HL-60/S4 treated with retinoic acid at 250 ng/mL for 4 days and 3 days (cell line): ENCODE results near the gene ZC3H10.

Experiments used
- in situ Hi-C: fragments of 300-500 bp; cut with MboI; formaldehyde crosslinking; loops from 2 replicates; pipeline ENCODE4 v1.7.0; 2022; ENCODE audit warnings: low sequenced_read_pairs

The ZC3H10 gene

DNA sequence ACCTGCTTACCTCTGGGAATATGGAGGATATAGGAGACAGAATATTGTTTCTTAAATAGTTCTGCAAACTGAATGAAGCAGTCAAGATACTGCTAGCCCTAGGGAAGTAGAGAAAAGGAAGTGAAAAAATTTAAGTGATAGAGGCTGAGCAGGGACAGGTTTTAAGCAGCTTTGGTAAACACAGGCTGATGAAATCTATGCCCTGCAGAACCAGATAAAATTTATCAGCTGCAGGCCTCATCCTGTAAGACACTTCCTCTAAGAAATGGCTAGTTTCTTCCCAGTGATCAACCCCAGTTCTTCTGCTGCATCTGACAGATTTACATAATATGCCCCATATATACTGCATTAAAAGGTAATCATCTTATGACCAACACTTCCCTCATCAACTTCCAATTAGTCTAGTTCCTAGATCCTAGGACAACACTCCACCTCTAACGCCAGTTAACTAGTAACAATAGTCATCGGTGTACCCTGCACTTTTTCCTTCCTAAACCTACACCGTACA is 8.7 kb downstream of the ZC3H10 start:
- in situ Hi-C loops, result no loop called here

DNA sequence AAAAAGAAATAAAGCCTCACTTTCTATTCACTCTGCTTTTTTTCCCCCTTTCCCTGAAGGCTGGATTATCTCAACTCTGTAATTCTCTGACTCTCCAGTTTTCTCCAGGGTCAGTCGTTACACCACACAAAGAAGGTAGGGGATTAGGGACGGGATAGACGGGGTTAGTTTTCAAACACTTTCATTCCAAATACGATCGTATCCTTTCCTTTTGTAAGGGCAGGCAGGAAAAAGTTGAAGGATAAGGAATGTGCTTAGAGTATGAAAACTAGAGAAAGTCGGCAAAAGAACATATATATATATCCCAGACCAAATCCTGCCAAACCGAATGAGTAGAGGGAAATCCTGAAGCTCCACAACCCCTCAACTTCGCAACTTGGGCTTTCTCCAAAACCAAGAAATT is 9.4 kb downstream of the ZC3H10 start:
- in situ Hi-C loops, result no loop called here

DNA sequence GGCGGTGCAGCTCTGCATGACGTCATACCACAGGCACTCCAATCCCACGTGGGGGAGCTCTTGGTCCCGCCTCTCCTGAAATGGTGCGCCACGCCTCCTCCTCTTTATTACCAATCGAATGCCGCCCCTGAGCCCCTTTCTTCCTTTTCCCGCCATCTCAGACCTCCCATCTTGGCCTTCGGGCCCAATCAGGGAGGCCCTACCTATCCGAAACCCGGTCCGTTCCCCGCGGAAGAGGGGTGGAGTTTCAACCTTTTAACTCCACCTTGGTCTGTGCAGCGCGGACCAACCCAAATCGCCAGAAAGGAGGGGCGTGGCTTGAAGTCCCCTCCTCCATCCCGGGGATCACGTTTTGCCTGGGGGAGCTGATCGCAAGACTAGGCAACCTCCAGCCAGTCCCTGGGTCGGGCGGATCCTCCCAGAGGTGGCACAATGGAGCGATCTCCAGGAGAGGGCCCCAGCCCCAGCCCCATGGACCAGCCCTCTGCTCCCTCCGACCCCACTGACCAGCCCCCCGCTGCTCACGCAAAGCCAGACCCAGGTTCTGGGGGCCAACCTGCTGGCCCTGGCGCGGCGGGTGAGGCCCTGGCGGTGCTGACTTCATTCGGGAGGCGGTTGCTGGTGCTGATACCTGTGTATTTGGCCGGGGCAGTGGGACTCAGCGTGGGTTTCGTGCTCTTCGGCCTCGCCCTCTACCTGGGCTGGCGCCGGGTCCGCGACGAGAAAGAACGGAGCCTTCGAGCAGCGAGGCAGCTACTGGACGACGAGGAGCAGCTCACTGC is 10.0 kb downstream of the ZC3H10 start, which contains the start of gene ESYT1:
TSS of gene ESYT1 (plus strand) at position 380 of the 782 bp plus-strand sequence. CDS start at position 433, 53 bp downstream.
- in situ Hi-C loops, result no loop called here

DNA sequence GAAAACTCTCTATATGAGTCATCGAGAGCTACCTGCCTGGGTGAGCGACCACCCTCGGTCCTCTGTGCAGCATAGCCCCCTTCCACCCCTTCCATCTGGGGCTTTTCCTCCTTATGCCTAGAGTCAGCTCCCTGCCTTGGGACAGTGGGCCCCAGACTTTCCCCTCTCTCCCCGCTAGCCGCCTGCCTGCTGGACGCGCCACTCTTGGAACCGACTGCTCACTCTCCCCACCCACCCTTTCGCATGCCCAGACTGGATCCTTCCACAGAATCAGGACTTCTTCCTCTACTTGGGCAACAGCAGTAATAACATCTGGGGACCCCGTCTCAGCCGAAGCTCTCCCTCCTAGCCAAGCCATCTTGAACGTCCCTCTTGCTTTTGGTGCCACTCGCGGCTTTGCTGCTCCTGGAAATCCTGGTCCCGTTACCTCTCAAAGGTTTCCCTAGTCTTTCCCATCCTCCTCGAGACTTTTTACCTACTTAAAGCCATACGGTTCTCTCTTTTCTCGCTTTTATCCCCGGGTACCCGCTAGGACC is 10.7 kb downstream of the ZC3H10 start:
- in situ Hi-C loops, result no loop called here

DNA sequence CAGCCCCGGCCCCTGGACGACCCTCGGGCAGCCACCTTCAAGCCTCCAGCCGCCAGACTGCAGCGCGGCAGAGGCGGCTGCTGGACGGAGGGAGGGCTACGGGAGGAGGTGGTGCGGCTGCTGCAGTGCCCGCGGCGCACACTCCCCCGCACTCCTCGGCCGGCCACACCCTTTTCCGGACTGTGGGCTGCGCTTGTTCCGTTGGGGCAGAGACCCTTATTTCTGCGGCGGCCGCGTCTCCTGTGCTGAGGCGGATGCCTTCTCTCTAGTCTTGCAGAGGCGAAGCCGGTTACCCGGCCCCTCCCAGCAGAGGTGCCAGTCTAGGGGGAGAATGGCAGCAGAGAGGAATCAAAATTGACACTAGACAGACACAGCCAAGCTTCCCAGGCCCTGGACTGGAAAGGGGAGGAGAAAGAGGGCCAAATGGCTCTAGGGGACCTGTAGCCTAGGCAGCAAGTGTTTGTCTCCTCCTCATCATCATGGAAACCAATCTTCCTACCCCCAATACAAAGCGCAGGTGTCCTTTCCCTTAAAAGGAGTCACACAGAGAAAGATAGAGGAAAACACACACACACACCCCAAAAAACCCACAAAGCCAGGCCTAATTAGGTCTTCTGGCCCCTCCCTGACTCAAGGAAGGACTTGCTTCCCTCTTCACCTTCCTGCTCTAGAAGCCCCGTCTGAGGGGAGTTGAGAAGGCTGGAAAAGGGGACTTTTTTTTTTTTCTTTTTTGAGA is 11.3 kb downstream of the ZC3H10 start:
- in situ Hi-C loops, result no loop called here

DNA sequence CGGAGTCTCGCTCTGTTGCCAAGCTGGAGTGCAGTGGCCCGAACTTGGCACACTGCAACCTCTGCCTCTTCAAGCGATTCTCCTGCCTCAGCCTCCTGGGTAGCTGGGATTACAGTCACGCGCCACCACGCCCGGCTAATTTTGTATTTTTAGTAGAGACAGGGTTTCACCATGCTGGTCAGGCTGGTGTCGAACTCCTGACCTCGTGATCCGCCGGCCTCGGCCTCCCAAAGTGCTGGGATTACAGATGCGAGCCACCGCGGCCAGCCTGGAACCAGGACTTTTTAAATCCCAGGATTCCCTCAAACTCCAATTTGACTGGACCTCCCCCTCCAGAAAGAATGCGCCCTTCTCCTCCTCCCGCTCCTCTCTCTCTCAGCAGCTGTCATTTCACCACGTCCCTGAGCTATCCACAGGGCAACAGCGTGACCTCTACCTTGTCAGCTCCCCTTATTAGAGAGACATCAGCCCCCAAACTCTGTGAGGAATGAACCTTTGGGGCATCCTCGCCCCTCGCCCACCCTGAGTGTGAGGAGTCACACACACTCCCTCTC is 12.0 kb downstream of the ZC3H10 start:
- in situ Hi-C loops, result no loop called here

DNA sequence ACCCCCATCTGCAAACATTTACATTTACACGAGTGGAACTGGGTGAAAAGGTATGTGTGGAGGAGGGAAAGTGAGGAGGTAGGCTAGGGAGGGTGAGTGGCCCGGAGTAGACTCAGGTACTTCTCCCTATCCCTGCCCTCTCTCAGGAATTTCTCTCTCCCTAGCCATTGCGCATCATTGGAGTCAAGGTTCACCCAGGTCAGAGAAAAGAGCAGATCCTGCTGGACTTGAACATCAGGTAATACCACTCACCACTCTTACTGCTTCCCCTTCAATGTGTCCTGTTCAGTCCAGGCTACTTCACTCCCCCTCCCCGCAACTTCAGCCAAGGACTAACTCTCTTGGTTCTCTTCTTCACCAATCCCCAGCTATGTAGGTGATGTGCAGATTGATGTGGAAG is 12.8 kb downstream of the ZC3H10 start:
- in situ Hi-C loops, result no loop called here

DNA sequence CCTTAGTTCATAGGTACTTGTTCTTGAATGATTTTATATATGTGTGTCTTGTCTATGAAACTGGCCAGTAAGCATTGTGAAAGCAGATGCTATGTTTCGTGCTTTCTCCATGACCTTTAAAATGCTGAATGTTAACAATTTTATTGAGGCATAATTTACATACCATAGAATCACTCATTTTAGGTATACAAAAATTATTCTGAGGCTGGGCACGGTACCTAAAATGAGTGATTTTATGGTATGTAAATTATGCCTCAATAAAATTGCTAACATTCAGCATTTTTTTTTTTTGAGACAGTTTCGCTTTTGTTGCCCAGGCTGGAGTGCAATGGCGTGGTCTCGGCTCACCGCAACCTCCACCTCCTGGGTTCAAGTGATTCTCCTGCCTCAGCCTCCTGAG is 16.8 kb downstream of the ZC3H10 start:
- in situ Hi-C loops, result no loop called here

DNA sequence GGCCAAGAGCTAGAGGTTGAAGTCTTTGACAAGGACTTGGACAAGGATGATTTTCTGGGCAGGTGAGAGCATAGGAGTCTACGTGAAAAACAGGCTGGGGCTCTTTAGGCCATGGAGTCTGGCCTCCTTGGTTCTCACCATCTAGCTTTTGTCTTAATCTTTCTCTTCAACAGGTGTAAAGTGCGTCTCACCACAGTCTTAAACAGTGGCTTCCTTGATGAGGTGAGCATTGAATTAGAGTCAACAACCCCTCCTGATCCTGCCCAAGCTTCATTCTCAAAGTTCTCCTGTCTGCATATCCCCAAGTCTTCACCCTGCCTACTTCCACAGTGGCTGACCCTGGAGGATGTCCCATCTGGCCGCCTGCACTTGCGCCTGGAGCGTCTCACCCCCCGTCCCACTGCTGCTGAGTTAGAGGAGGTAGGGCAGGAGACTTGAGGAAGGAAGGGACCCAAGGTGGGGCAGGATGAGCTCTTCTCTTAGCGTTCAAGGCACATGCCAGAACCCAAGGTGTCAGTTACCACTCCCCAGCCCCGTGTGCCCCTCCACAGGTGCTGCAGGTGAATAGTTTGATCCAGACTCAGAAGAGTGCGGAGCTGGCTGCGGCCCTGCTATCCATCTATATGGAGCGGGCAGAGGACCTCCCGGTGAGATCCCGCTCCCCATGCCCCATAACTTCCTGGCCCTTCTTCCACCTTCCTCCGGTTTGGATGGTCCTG is 19.9 kb downstream of the ZC3H10 start:
- in situ Hi-C loops, result no loop called here

DNA sequence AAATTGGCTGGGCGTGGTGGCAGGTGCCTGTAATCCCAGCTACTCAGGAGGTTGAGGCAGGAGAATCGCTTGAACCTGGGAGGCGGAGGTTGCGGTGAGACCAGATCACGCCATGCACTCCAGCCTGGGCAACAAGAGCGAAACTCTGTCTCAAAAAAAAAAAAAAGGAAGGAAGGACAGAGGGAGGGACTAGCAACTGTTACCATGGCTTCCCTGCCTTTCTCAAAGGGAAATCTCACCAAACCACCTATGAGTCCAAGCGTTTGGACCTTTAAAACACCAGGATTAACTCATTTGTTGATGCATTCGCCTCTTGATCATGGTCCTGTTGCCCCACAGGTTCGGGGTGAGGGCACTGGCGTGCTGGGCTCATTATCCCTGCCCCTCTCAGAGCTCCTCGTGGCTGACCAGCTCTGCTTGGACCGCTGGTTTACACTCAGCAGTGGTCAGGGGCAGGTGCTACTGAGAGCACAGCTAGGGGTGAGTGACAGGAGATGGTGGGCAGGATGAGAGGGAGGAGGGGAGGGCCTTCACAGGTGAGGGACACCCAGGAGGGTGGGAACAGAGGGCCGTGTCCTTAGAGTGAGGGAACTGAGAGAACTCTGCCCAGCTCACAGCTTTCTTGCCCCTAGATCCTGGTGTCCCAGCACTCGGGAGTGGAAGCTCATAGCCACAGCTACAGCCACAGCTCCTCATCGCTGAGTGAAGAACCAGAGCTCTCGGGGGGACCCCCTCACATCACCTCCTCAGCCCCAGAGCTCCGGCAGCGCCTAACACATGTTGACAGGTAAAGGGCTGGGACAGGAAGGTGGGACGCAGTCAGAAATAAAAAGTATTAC is 24.1 kb downstream of the ZC3H10 start:
- in situ Hi-C loops, result no loop called here

DNA sequence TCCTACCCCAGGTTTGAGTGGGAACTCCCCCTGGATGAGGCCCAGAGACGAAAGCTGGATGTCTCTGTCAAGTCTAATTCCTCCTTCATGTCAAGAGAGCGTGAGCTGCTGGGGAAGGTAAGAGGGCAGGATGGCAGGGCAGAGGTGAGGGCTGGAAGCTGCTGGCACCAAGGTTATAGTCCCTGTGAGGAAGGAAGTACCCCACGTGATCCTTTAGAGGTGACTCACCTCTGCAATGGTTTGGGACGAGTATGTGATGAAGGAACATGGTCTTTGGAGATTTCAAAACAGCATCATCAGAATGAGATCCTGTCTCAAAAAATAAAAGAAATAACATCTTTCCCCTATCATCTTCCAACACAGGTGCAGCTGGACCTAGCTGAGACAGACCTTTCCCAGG is 25.2 kb downstream of the ZC3H10 start:
- in situ Hi-C loops, result no loop called here

DNA sequence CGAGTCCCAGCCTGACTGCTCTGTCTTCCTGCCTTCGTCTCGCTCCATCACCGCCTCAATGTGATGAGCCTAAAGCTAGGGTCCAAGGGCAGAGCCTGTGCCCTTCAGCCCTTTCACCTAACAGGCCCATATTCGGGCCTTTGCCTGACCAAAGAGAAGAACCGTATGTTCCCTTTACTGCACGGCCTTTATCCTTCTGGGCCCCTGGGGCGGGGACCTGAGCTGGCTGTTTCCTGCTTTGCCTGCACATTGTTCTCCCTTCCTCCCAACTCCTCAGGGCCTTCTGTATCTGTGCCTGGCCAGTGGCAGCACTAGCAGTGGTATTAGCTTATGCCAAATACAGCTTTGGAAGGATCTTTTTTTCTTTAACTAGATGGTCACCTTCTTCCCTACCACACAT is 25.8 kb downstream of the ZC3H10 start:
- in situ Hi-C loops, result no loop called here

DNA sequence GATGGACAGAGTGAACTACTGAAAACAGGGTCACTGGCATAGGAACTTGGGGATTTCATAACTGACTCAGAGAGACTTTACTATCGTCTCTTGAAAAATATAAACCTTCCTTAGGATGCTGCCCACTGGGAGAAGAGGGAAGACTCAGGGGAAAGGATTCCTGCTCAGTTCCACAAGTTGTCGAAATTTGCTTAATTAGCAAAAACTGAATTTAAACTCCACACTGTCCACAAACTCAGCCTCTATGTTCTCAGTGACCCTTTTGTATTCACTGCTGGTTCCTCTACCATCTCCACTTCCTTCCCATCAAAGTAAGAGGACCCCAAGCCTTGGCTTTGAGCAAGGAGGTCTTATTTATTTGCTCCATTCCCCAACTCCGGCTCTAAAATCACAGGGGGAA is 27.2 kb downstream of the ZC3H10 start:
- in situ Hi-C loops, result no loop called here

DNA sequence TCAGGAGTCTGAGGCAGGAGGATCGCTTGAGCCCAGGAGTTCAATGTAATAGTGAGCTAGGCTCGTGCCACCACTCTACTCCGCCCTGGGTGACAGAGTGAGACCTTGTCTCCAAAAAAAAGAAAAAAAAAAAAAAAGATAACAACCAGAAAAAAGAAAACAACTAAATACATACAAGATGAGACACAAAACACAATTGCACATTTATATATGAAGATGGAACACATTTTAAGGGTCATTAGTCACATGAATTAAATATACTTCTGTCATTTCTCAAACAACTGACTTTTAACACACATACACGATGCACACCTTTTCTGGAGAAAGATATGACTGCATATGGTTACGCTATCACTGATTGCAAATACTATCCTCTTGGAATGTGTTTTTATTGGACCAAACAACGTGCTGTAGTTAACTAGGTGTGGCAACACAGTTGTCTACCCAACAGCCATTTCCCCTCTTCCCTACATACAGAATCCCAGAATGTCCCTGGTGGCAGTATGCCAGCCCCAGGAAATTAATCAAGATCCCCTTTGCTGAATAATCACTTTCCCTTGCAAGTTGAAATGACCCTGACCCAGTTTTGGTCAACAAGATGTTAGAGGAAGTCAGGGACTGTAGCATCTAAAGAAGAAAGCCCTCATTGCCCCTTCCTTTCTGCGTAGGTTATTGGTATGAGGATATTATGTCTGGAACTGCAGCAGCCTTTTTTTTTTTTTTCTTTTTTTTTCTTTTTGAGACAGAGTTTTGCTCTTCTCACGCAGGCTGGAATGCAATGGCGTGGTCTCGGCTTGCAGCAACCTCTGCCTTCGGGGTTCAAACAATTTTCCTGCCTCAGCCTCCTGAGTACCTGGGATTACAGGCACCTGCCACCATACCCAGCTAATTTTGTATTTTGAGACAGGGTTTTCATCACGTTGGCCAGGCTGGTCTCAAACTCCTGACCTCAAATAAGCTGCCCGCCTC is 28.7 kb downstream of the ZC3H10 start:
- in situ Hi-C loops, result no loop called here

DNA sequence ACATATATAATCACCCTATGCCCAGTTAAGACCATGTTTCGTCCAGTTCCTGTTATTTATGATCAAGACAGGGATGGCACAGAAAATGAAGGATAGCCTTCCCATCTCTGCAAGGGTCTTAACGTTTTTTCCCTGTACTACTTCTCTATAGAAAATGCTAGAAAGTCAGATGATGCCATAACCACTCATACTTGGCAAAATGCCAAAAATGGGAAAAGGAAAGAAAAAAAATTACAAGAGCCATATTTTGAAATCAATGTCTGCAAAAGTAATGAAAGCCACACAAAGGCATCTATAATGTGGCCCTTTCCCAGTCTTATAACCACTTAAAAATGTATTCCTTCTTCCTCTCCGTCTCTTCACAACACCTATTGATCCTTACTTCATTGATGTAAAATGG is 32.5 kb downstream of the ZC3H10 start:
- in situ Hi-C loops, result no loop called here

DNA sequence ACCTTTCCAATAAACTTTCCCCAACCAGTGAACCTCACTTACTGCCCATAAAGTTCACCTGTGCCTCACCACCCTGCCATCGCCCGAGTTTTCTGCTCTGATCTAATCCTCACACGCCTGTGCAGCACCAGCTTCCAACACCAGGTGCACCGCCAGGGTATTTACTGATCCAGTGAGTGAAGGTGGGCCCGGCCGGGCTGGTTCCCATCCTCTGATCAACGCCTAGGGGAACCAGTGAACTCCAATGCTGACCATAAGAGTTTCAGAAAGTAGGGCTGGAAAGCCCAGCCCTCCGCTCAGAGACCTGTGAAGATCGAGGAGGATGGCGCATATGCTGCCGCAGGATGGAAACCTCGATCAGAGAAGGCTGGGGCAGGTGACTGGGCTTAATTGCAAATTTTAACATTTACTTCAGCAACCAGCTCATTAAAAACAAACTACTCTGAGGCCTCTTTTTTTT is 33.6 kb downstream of the ZC3H10 start:
- in situ Hi-C loops, result no loop called here

DNA sequence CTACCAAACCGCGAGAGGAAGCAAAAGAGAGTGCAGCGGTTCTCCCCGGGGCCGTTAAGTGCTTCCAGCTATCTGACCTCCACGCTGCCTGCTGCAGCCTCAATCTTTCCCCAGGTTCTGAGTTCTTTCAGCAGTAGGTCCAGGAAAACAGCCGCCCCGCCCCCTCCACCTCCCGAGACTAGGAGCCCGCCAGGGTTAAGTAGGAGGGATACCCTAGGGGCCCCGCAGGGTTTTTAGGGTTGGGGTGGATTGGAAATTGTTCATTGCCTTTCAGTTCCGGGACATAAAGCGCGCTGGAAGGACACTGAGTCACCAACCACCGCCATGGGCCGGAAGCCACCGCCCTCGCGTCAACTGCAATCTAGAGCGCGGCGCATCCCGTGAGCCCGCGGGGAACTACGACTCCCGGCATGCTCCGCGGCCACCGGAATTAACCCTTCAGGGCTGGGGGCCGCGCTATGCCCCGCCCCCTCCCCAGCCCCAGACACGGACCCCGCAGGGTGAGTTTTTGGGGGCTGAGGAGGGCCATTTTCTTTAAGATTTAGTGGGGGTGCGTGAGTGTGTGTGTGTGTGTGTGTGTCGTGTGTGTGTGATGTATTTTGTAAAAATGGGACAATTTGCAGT is 34.2 kb downstream of the ZC3H10 start, which contains the start of gene MYL6B:
TSS of gene MYL6B (plus strand) at position 456 of the 624 bp plus-strand sequence. CDS start 1,332 bp downstream, outside the sequence.
- in situ Hi-C loops, result no loop called here
